Mesenchymal stem cell (in vitro differentiated cells and primary cell): Measurements from ENCODE around the gene DMD.

Experiments
- DNase-seq: peaks from one replicate; pipeline ENCODE4 v3.0.0-alpha.2; 2013
- H2AFZ ChIP-seq: one replicate; pipeline ENCODE4 v1.6.1; 2013; ENCODE audit warnings: low read depth, mild to moderate bottlenecking, control low read depth, inconsistent platforms, low read length, moderate library complexity
- H2AK5ac ChIP-seq: 2 replicates; pipeline ENCODE4 v1.6.1; 2013; ENCODE audit warnings: low read length, moderate library complexity, mild to moderate bottlenecking, inconsistent platforms; ENCODE audit not compliant: severe bottlenecking
- H2BK120ac ChIP-seq: one replicate; pipeline ENCODE4 v1.6.1; 2013; ENCODE audit warnings: low read depth, mild to moderate bottlenecking, inconsistent platforms, low read length, moderate library complexity
- H2BK12ac ChIP-seq, 2 experiments: one replicate each; pipeline ENCODE4 v1.6.1; 2013; ENCODE audit warnings: inconsistent platforms in 2 of 2, low read length in 2 of 2, mild to moderate bottlenecking in 2 of 2, moderate library complexity in 2 of 2, control low read depth in 1 of 2
- H2BK15ac ChIP-seq: one replicate; pipeline ENCODE4 v1.6.1; 2013; ENCODE audit warnings: mild to moderate bottlenecking, low read depth, inconsistent platforms; ENCODE audit not compliant: poor library complexity, severe bottlenecking
- H2BK5ac ChIP-seq: 2 replicates; pipeline ENCODE4 v1.6.1; 2013; ENCODE audit warnings: low read depth, mild to moderate bottlenecking, low read length, control low read depth, inconsistent platforms; ENCODE audit not compliant: poor library complexity, severe bottlenecking
- H3K14ac ChIP-seq, 2 experiments: one replicate each; pipeline ENCODE4 v1.6.1; 2013; ENCODE audit warnings: inconsistent platforms in 2 of 2, low read length in 2 of 2, control low read depth in 1 of 2, mild to moderate bottlenecking in 1 of 2, moderate library complexity in 1 of 2
- H3K18ac ChIP-seq, 2 experiments: one replicate each; pipeline ENCODE4 v1.6.1; 2013; ENCODE audit warnings: inconsistent platforms in 2 of 2, low read length in 2 of 2, control low read depth in 1 of 2, low read depth in 1 of 2, mild to moderate bottlenecking in 1 of 2
- H3K23ac ChIP-seq, 2 experiments: one replicate each; pipeline ENCODE4 v1.6.1; 2013; ENCODE audit warnings: inconsistent platforms in 2 of 2, low read length in 2 of 2, mild to moderate bottlenecking in 2 of 2, moderate library complexity in 2 of 2, control low read depth in 1 of 2
- H3K27ac ChIP-seq: 2 replicates; pipeline ENCODE4 v1.5.1; 2013; ENCODE audit warnings: mild to moderate bottlenecking, moderate library complexity, low read length, control low read depth, inconsistent platforms; ENCODE audit not compliant: poor library complexity, severe bottlenecking
- H3K27me3 ChIP-seq, 2 experiments: 2 replicates each; pipeline versions ENCODE4 v1.6.1 to v1.7.0; 2013; ENCODE audit warnings: low read length in 2 of 2, mild to moderate bottlenecking in 2 of 2, moderate library complexity in 2 of 2, control low read depth in 1 of 2, inconsistent platforms in 1 of 2; ENCODE audit not compliant: control insufficient read depth in 1 of 2, insufficient read depth in 1 of 2
- H3K36me3 ChIP-seq, 2 experiments: 2 replicates each; pipeline versions ENCODE4 v1.6.1 to v1.7.0; 2013; ENCODE audit warnings: low read length in 2 of 2, control low read depth in 1 of 2, inconsistent platforms in 1 of 2, low read depth in 1 of 2, mild to moderate bottlenecking in 1 of 2; ENCODE audit not compliant: insufficient read depth in 2 of 2, control insufficient read depth in 1 of 2
- H3K4ac ChIP-seq, 2 experiments: one replicate each; pipeline ENCODE4 v1.6.1; 2013; ENCODE audit warnings: inconsistent platforms in 2 of 2, low read length in 2 of 2, mild to moderate bottlenecking in 2 of 2, moderate library complexity in 2 of 2, control low read depth in 1 of 2, low read depth in 1 of 2
- H3K4me1 ChIP-seq: 2 replicates; pipeline ENCODE4 v1.6.1; 2013; ENCODE audit warnings: low read depth, low read length, control low read depth; ENCODE audit not compliant: control insufficient read depth, insufficient read depth
- H3K4me2 ChIP-seq: 2 replicates; pipeline ENCODE4 v1.6.1; 2013; ENCODE audit warnings: low read length, mild to moderate bottlenecking, inconsistent platforms; ENCODE audit not compliant: poor library complexity, severe bottlenecking
- H3K4me3 ChIP-seq, 2 experiments: 2 replicates each; pipeline versions ENCODE4 v1.5.1 to v1.7.0; 2013; ENCODE audit warnings: low read length in 2 of 2, mild to moderate bottlenecking in 2 of 2, control low read depth in 1 of 2, low read depth in 1 of 2; ENCODE audit not compliant: insufficient read depth in 1 of 2
- H3K79me1 ChIP-seq: replicated peaks from 2 replicates; pipeline ENCODE4 v1.6.1; 2013; ENCODE audit warnings: mild to moderate bottlenecking, control low read depth, low read length, inconsistent platforms; ENCODE audit not compliant: poor library complexity, severe bottlenecking
- H3K9ac ChIP-seq: 2 replicates; pipeline ENCODE4 v1.7.0; 2013; ENCODE audit warnings: mild to moderate bottlenecking, low read length, moderate library complexity
- H3K9me3 ChIP-seq: 2 replicates; pipeline ENCODE4 v1.7.0; 2013; ENCODE audit warnings: mild to moderate bottlenecking, low read length; ENCODE audit not compliant: control insufficient read depth
- H4K8ac ChIP-seq: one replicate; pipeline ENCODE4 v1.6.1; 2013; ENCODE audit warnings: inconsistent platforms, mild to moderate bottlenecking, low read length, moderate library complexity
- H4K91ac ChIP-seq: one replicate; pipeline ENCODE4 v1.6.1; 2013; ENCODE audit warnings: mild to moderate bottlenecking, low read length, inconsistent platforms
- WGBS: methylation state at CpG from one replicate; pipeline ENCODE4 v1.1.7; 2013; ENCODE audit warnings: mixed read lengths; 5-methylcytosine and 5-hydroxymethylcytosine counted together

The DMD gene

DNA sequence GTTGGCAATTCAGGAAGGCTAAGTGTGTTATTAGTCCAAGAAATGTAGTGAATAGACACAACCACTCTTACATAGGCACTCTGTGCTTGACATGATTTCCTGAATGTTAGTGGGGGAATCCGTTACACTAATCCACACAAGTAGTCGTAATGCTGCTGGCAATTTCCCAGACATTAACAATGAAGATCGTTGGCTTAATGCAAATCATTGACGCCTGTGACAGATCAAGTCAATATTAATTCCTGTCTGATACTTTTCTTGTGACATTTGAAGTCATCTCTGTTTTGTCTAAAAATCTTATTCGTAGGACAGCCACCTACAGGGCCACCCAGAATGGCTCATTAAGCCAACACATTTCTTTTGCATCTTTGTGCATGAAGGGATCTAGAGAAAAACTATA lies 1200.4 kb downstream of the DMD start:
- no peak overlapping the region for H2AK5ac ChIP-seq
- WGBS: 79% methylated on average over 5 of the region's 5 CpGs
- no peak for DNase-seq
- H3K79me1 ChIP-seq: no peaks in the 10 kb centered on the region
- H2AFZ ChIP-seq: no peak overlapping the region
- H3K18ac ChIP-seq: no peak overlapping the region
- H3K27ac ChIP-seq: no peak overlapping the region
- no peak overlapping the region for H3K4me3 ChIP-seq
- H3K23ac ChIP-seq: no peak overlapping the region
- no peak overlapping the region for H4K8ac ChIP-seq
- no peak overlapping the region for H3K9ac ChIP-seq
- H2BK5ac ChIP-seq: no peak overlapping the region
- H4K91ac ChIP-seq: no peak overlapping the region
- H2BK120ac ChIP-seq: no peak overlapping the region
- no peak overlapping the region for H2BK15ac ChIP-seq
- no peaks in the 10 kb centered on the region for H3K27me3 ChIP-seq
- no peaks in the 10 kb centered on the region for H3K36me3 ChIP-seq
- no peaks in the 10 kb centered on the region for H3K4me1 ChIP-seq
- H3K4ac ChIP-seq: no peak overlapping the region
- no peak overlapping the region for H3K14ac ChIP-seq
- H2BK12ac ChIP-seq: no peak overlapping the region
- no peaks in the 10 kb centered on the region for H3K9me3 ChIP-seq
- H3K4me2 ChIP-seq: no peak overlapping the region

- Histone ChIP-seq H4K91ac (no peak overlapping the region), H3K4me2 (no peak overlapping the region), H2BK15ac (no peak overlapping the region), H3K23ac (no peak overlapping the region), H3K14ac (no peak overlapping the region), H3K27me3 (no peaks in the 10 kb centered on the region), H2AK5ac (no peak overlapping the region), H3K9ac (no peak overlapping the region), H2BK5ac (no peak overlapping the region), H3K4ac (no peak overlapping the region), H2AFZ (no peak overlapping the region), H3K4me1 (no peaks in the 10 kb centered on the region), H2BK120ac (no peak overlapping the region), H2BK12ac (no peak overlapping the region), H3K18ac (no peak overlapping the region), H3K9me3 (no peaks in the 10 kb centered on the region), H3K36me3 (no peaks in the 10 kb centered on the region), H4K8ac (no peak overlapping the region), H3K4me3 (no peak overlapping the region), H3K27ac (no peak overlapping the region), H3K79me1 (no peaks in the 10 kb centered on the region)
- DNase-seq: no peak
- WGBS: 78% methylated on average over 4 of the region's 4 CpGs
Observed at GRCh38 chrX:32010212-32010611, 1201.1 kb downstream of the DMD start.

DNA sequence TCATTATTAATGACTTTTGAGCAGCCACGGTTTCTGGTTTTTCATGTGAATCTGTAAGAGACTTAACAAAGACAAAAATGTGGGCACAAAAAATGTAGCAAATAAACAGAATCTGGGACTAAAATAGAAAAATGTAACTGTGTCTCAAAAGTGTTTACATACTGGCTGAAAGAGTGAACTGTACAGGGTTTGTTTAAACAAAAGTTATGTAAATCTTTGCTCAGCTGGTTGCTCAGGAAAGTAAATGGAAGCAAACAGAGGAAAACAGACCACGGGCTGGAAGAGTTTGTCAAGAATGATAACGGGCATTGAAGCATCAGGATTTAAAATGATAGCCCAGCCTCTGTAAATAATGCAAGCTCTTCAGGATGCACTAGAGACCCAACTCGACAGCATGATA lies 1217.7 kb downstream of the DMD start:
- Histone ChIP-seq H3K23ac (no peak overlapping the region), H3K18ac (no peak overlapping the region), H3K9ac (no peak overlapping the region), H3K14ac (no peak overlapping the region), H3K79me1 (no peaks in the 10 kb centered on the region), H2BK120ac (no peak overlapping the region), H4K91ac (no peak overlapping the region), H2AK5ac (no peak overlapping the region), H3K4me1 (no peaks in the 10 kb centered on the region), H3K9me3 (no peaks in the 10 kb centered on the region), H2BK12ac (no peak overlapping the region), H3K36me3 (no peaks in the 10 kb centered on the region), H2AFZ (no peak overlapping the region), H3K4ac (no peak overlapping the region), H3K4me3 (no peak overlapping the region), H2BK5ac (no peak overlapping the region), H3K27me3 (no peaks in the 10 kb centered on the region), H2BK15ac (no peak overlapping the region), H3K4me2 (no peak overlapping the region), H4K8ac (no peak overlapping the region), H3K27ac (no peak overlapping the region)
- peak; percentile 1 for DNase-seq
- WGBS: 56% methylated on average over 3 of the region's 4 CpGs

GRCh38 chrX:31988975-31989374 lies 1222.4 kb downstream of the DMD start:
- Histone ChIP-seq H2BK15ac (no peak overlapping the region), H3K14ac (no peak overlapping the region), H3K27ac (no peak overlapping the region), H2AFZ (no peak overlapping the region), H3K4me1 (no peaks in the 10 kb centered on the region), H3K4me3 (no peak overlapping the region), H4K8ac (no peak overlapping the region), H4K91ac (no peak overlapping the region), H3K36me3 (no peaks in the 10 kb centered on the region), H2AK5ac (no peak overlapping the region), H3K23ac (no peak overlapping the region), H3K9ac (no peak overlapping the region), H3K4ac (no peak overlapping the region), H2BK12ac (no peak overlapping the region), H3K79me1 (no peaks in the 10 kb centered on the region), H3K4me2 (no peak overlapping the region), H3K9me3 (no peaks in the 10 kb centered on the region), H3K27me3 (no peaks in the 10 kb centered on the region), H2BK5ac (no peak overlapping the region), H3K18ac (no peak overlapping the region), H2BK120ac (no peak overlapping the region)
- DNase-seq: no peak
- 88% methylated on average over 2 of the region's 5 CpGs for WGBS
